Amniotic epithelial cell (primary cell): ENCODE data around the gene GALNT12.

Source experiments
- DNase-seq: peaks from one replicate; pipeline ENCODE4 v3.0.0-alpha.2; 2010; ENCODE audit warnings: low read depth

The GALNT12 gene

GRCh38 chr9:98832768-98833089 lies 25.3 kb downstream of the GALNT12 start:
- no peak for DNase-seq

- peak; percentile 85 for DNase-seq
Measured at GRCh38 chr9:98833090-98833956, 25.9 kb downstream of the GALNT12 start.

DNA sequence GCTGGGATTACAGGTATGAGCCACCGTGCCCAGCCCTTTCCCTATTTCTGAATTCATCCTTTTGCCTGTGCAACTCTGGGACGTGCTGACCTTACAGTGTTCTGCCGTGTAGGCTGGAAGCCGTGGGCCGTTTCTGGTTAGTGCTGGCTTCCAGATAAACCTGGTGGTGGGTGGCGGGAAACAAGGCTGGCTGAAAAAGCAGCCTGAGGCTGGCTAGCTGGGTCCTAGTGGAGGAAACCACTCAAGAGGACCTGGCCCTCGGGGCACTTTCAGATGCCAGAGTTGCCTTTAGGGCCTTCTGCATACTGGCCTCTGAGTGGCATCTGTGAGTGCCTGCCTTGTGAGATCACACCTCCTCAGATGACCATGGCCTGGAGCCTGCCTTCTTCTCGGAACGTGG lies 26.9 kb downstream of the GALNT12 start:
- DNase-seq, result no peak

- no peak for DNase-seq
Measured at GRCh38 chr9:98836206-98836605, 28.7 kb downstream of the GALNT12 start.

DNA sequence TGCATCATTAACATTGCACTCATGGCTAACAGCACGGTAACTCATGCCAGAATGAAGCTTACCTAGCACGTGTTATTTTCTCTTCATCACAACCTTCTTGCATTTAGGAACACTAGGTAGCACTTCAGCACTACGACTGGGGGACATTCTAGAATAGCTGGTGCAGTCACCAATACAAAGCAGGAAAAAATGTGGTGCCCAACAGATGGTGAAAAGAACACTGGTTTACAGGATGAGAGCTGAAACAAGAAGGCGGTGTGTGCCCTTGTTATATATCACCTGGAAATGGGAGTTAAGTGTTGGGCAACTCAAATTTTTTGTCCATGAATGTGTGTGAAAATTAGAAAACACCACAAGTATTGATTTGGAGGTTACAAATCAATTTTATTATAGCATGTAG lies 30.0 kb downstream of the GALNT12 start:
- no peak for DNase-seq

- no peak for DNase-seq
Measured at GRCh38 chr9:98838155-98838867, 30.8 kb downstream of the GALNT12 start.

DNA sequence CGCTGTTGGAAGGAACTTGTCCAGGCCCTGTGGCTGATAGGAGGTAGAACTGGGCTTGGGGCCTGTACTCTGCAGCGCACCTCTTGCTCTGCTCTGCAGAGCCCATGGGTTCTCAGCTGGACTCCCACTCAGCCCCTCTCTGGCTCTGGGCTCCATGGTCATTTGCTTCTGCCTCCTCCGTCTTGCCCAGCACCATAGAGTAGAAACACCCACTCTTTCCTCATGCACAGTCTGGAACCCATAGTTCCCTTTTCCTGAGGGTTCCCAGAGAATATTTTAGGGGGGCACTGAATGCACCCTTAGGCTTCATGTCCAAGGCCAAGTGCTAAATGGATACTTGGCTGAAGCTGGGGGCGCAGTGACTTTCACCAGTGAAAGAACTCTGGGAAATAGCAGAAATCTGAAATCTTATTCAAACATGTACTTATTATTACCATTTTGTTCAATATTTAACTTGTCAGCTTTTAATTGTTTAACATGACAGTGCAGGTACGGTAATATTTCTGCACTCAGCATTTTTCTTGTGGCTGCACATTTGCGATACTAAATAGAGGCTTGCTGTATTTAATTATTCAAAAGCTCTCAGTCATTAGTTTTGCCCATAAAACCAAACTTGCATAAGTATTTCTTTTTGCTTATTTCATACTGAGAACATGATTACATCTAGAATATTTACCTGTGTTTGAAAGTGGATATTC lies 31.5 kb downstream of the GALNT12 start:
- no peak for DNase-seq

DNA sequence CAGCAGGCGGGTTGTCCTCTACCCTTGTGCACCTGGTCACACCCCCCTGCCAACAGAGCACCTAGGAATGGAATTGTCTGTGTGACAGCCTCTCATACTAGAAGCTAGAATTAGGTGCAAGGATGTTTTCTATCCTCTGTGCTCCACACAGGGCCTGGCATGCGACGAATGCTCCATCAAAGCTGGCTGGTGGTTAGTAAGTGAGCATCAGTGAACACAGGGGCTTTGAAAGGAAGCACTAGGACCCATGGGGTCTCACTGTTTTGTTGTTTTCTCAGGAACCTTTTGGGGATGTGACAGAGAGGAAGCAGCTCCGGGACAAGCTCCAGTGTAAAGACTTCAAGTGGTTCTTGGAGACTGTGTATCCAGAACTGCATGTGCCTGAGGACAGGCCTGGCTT lies 32.3 kb downstream of the GALNT12 start:
- no peak for DNase-seq

- DNase-seq, result no peak
Measured at GRCh38 chr9:98842510-98842909, 35.0 kb downstream of the GALNT12 start.

- no peak for DNase-seq
Measured at GRCh38 chr9:98846081-98846480, 38.6 kb downstream of the GALNT12 start.

GRCh38 chr9:98846879-98847278 lies 39.4 kb downstream of the GALNT12 start:
- DNase-seq, result no peak

- DNase-seq, result peak; percentile 92
Measured at GRCh38 chr9:98848450-98849149, 41.1 kb downstream of the GALNT12 start.

- DNase-seq, result no peak
Measured at GRCh38 chr9:98849563-98849962, 42.1 kb downstream of the GALNT12 start.

DNA sequence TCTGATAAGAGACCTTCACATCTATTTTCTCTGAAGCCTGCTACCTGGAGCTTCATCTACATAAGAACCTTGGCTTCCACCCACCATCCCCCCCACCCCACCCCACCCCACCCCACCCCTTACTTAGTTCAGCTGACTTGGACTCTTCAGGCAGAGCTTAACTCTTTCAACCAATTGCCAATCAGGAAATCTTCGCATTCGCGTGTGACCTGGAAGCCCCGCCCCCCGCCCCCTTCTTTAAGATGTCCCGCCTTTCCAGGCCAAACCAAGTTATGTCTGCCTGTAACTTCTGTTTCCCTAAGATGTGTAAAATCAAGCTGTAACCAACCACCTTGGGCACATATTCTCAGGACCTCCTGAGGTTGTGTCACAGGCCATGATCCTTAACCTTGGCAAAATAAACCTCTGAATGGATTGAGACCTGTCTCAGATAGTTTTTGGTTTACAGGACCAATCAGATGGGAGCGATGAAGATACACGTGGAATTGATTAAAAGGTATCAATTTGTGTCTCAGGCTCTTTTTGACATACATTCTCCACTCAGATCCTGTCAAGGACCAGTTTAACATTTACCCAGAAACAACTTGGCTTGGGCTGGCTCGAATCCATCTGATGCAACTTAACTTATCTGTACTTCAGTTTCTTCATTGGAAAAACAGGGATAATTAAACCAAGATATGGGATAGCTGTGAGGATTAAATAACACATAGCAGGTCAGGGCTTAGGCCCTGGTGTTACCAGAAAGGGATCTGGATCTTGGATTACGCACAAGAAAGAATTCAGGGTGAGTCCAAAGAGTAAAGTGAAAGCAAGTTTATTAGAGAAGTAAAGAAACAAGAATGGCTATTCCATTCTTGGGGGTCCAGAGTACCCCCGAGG lies 43.6 kb downstream of the GALNT12 start:
- DNase-seq, result peak; percentile 67

GRCh38 chr9:98851730-98852459 lies 44.4 kb downstream of the GALNT12 start:
- DNase-seq, result peak; percentile 62

GRCh38 chr9:98852460-98852734 lies 44.9 kb downstream of the GALNT12 start:
- no peak for DNase-seq

DNA sequence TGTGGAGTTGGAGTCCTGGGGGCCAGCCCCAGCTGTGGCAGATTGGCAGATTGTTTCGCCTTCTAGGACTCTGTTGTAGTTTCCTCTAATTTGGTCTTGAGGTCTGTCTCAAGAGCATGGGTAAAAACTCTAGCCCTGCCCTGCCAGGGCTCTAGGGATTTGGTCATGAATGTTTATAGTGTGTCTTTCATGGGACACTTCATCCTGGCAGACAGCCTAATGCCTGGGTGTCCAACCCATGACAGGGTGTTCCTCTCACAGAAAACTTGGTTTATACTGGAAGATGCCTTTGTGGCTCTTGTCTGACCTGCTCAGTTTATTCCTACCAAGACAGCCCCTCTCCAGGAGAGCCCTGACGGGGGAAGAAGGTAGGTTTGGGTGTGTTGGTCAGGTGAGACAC lies 45.5 kb downstream of the GALNT12 start:
- DNase-seq, result no peak

- DNase-seq, result peak; percentile 56
Measured at GRCh38 chr9:98854266-98854665, 46.8 kb downstream of the GALNT12 start.

DNA sequence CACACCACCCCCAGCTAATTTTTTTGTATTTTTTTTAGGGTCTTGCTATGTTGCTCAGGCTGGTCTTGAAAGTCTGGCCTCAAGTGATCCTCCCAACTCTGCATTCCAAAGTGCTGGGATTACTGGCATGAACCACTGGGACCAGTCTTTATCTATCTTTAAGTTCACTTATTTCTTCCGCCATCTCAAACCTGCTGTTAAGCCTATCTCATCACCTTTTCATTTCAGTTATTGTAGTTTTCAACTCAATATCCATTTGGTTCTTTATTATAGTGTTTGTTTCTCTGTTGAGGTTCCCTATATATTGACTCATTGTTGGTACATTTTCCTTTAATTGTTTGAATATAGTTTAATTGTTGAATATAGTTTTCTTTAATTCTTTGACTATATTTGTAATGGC lies 48.1 kb downstream of the GALNT12 start:
- no peak for DNase-seq

DNA sequence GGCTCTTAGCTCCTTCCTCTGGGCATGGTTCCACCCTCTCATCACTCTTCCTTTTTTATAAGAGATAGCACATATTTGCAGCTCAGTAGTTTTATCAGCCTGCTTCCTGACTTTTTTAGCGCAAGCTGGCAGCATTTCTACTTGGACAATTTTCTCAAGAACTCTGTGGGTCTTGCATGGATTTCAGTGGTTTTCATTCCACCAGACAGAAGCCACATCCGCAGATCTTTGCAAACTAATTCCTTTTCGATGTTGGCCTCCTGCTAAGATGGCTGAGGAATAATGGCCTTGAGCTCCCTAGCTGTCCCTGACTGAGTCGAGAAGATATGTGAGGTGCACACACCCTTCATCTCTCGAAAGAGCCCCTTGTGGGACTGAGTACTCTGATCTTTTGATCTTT lies 49.5 kb downstream of the GALNT12 start:
- DNase-seq, result peak; percentile 70

- DNase-seq, result no peak
Measured at GRCh38 chr9:98859941-98860340, 52.5 kb downstream of the GALNT12 start.
